Measurements from ENCODE around the gene MED31.
"Not testable (repeated sequence)": the region's sequence is repeated elsewhere in the genome, so short reads cannot be mapped to it uniquely, and the experiment has no call there.

MED31 gene

DNA sequence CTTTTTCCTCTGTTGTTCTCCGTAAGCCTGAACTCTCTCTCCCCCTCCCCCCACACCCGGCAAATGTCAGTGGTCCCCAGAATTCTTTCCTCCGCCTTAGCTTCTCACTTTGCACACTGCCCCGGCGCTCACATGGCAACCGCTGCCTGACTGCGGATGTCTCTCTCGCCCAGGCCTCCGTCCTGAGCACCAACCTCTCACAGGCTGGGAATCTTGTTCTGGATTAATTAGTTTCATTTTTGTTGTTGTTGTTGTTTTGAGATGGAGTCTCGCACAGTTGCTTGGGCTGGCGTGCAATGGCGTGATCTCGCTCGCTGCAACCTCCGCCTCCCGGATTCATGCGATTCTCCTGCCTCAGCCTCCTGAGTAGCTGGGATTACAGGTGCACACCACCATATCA, 16.8 kb upstream of the MED31 start:
- H3K9me3 ChIP-seq (ENCODE audit: control insufficient read depth in 1 of 2, low read length in 2 of 2): no peaks in the 10 kb centered on the region
- no peaks in the 10 kb centered on the region for H3K4me1 ChIP-seq (ENCODE audit: control insufficient read depth in 1 of 2, insufficient read depth in 2 of 2, low read length in 2 of 2)
- H3K27ac ChIP-seq (ENCODE audit: low read depth, low read length): no peak overlapping the region
- H3K36me3 ChIP-seq (ENCODE audit: control insufficient read depth in 1 of 2, insufficient read depth in 2 of 2, low read length in 2 of 2): no peaks in the 10 kb centered on the region
- H3K4me3 ChIP-seq (ENCODE audit: low read depth in 1 of 2, low read length in 2 of 2): no peak overlapping the region
- peaks cover 0 to 5% of the 10 kb centered on the region in 2 donors for H3K27me3 ChIP-seq (ENCODE audit: control insufficient read depth in 1 of 2, insufficient read depth in 2 of 2, low read length in 2 of 2)
- H3K9ac ChIP-seq (ENCODE audit: low read depth in 1 of 2, low read length in 2 of 2): no peak overlapping the region

DNA sequence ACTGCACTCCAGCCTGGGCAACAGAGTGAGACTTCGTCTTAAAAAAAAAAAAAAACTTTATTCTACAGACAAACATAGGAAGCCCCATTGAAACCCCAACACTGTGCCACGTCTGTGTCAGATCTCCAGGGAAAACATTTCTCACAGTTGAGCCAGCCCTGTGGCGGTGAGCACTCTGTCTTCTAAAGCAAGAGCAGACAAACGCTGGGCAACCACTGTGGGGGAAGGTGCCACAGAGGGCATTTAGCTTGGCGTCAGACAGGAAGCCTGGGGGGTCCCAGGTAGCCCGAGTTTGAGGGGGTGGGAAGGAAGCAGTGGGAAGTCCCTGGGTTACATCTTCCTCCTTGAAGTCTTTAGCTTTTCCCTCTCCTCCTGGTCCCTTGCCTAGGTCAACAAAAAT, 16.1 kb upstream of the MED31 start:
- Histone ChIP-seq H3K27me3 (ENCODE audit: control insufficient read depth in 1 of 2, insufficient read depth in 2 of 2, low read length in 2 of 2) (peaks cover 0 to 5% of the 10 kb centered on the region in 2 donors), H3K9me3 (ENCODE audit: control insufficient read depth in 1 of 2, low read length in 2 of 2) (no peaks in the 10 kb centered on the region), H3K9ac (ENCODE audit: low read depth in 1 of 2, low read length in 2 of 2) (no peak overlapping the region), H3K36me3 (ENCODE audit: control insufficient read depth in 1 of 2, insufficient read depth in 2 of 2, low read length in 2 of 2) (no peaks in the 10 kb centered on the region), H3K4me3 (ENCODE audit: low read depth in 1 of 2, low read length in 2 of 2) (no peak overlapping the region), H3K4me1 (ENCODE audit: control insufficient read depth in 1 of 2, insufficient read depth in 2 of 2, low read length in 2 of 2) (no peaks in the 10 kb centered on the region), H3K27ac (ENCODE audit: low read depth, low read length) (no peak overlapping the region)

DNA sequence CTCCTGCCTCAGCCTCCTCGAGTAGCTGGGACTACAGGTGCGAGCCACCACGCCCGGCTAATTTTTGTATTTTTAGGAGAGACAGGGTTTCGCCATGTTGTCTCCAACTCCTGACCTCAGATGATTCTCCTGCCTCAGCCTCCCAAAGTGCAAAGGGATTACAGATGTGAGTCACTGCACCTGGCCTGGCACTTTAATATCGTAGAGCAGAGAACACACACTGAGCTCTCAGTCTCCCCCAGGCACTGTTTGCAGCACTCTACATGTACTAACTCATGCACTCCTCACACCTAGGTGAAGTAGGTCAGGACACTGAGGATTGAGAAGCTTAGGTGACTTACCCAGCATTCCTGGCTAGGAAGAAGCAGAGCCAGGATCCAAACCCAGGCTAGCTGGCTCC, 15.2 kb upstream of the MED31 start:
- H3K9ac ChIP-seq (ENCODE audit: low read depth in 1 of 2, low read length in 2 of 2): no peak overlapping the region
- H3K9me3 ChIP-seq (ENCODE audit: control insufficient read depth in 1 of 2, low read length in 2 of 2): no peaks in the 10 kb centered on the region
- no peaks in the 10 kb centered on the region for H3K36me3 ChIP-seq (ENCODE audit: control insufficient read depth in 1 of 2, insufficient read depth in 2 of 2, low read length in 2 of 2)
- no peak overlapping the region for H3K4me3 ChIP-seq (ENCODE audit: low read depth in 1 of 2, low read length in 2 of 2)
- H3K27ac ChIP-seq (ENCODE audit: low read depth, low read length): no peak overlapping the region
- no peaks in the 10 kb centered on the region for H3K4me1 ChIP-seq (ENCODE audit: control insufficient read depth in 1 of 2, insufficient read depth in 2 of 2, low read length in 2 of 2)
- peaks cover 0 to 5% of the 10 kb centered on the region in 2 donors for H3K27me3 ChIP-seq (ENCODE audit: control insufficient read depth in 1 of 2, insufficient read depth in 2 of 2, low read length in 2 of 2)

DNA sequence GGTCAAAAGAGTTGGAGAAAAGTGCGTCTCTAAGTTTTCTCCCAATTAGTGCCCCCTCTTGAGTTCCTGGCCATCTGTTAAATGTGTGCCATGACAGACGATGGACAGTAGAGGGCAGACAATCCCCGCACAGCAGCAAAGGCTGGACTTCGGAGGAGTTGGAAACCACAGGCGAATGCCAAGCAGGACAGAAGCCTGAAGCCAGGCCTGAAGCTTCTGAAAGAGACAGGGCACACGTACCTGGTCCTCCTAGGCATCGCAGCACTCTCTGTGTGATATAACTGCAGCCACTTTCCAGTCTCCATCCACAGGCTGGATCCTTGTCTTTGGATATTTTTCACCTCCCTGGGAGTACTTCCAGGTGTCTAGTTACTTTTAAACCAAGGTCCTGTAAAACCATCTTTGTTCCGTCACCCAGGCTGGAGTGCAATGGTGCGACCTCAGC, 14.7 kb upstream of the MED31 start:
- Histone ChIP-seq H3K4me3 (ENCODE audit: low read depth in 1 of 2, low read length in 2 of 2) (no peak overlapping the region), H3K36me3 (ENCODE audit: control insufficient read depth in 1 of 2, insufficient read depth in 2 of 2, low read length in 2 of 2) (no peaks in the 10 kb centered on the region), H3K9ac (ENCODE audit: low read depth in 1 of 2, low read length in 2 of 2) (no peak overlapping the region), H3K27ac (ENCODE audit: low read depth, low read length) (no peak overlapping the region), H3K9me3 (ENCODE audit: control insufficient read depth in 1 of 2, low read length in 2 of 2) (no peaks in the 10 kb centered on the region), H3K27me3 (ENCODE audit: control insufficient read depth in 1 of 2, insufficient read depth in 2 of 2, low read length in 2 of 2) (peaks cover 0 to 5% of the 10 kb centered on the region in 2 donors), H3K4me1 (ENCODE audit: control insufficient read depth in 1 of 2, insufficient read depth in 2 of 2, low read length in 2 of 2) (no peaks in the 10 kb centered on the region)

DNA sequence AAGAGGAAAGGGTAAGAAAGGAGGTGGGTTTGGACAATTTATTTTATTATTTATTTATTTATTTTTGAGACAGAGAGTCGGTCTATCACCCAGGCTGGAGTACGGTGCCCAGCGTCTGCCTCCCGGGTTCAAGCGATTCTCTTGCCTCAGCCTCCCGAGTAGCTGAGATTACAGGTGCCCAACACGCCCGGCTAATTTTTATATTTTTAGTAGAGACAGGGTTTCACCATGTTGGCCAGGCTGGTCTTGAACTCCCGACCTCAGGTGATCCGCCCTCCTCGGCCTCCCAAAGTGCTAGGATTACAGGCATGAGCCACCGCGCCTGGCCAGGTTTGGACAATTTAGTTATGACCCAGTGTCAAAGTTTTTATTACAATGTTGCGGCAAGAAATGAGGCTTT, 11.8 kb upstream of the MED31 start:
- H3K9ac ChIP-seq (ENCODE audit: low read depth in 1 of 2, low read length in 2 of 2); H3K4me3 ChIP-seq (ENCODE audit: low read depth in 1 of 2, low read length in 2 of 2); H3K4me1 ChIP-seq (ENCODE audit: control insufficient read depth in 1 of 2, insufficient read depth in 2 of 2, low read length in 2 of 2); H3K9me3 ChIP-seq (ENCODE audit: control insufficient read depth in 1 of 2, low read length in 2 of 2); H3K27me3 ChIP-seq (ENCODE audit: control insufficient read depth in 1 of 2, insufficient read depth in 2 of 2, low read length in 2 of 2); H3K36me3 ChIP-seq (ENCODE audit: control insufficient read depth in 1 of 2, insufficient read depth in 2 of 2, low read length in 2 of 2); H3K27ac ChIP-seq (ENCODE audit: low read depth, low read length): not testable (repeated sequence)

DNA sequence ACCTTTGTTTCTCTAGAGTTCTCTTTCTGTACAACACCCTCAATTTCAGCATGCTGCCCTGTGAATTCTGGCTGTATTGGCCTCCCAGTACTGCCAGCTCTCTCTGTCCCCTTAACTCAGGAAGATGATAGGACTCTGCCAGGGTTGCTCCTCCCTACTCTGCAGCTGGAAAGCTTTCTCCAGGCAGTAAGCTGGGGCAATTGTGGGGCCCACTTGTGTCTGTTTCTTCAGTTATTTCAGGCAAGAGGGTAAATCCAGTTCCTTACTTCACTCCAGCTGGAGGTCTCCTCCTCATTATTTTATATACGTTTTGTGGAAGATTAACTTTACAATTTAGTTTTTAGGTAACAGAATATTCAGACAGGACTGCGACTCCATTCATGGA, 10.1 kb upstream of the MED31 start:
- Histone ChIP-seq H3K9ac (ENCODE audit: low read depth in 1 of 2, low read length in 2 of 2) (no peak overlapping the region), H3K27ac (ENCODE audit: low read depth, low read length) (no peak overlapping the region), H3K36me3 (ENCODE audit: control insufficient read depth in 1 of 2, insufficient read depth in 2 of 2, low read length in 2 of 2) (no peaks in the 10 kb centered on the region), H3K4me1 (ENCODE audit: control insufficient read depth in 1 of 2, insufficient read depth in 2 of 2, low read length in 2 of 2) (peaks cover 0 to 6% of the 10 kb centered on the region in 2 donors), H3K4me3 (ENCODE audit: low read depth in 1 of 2, low read length in 2 of 2) (no peak overlapping the region), H3K27me3 (ENCODE audit: control insufficient read depth in 1 of 2, insufficient read depth in 2 of 2, low read length in 2 of 2) (peaks cover 0 to 5% of the 10 kb centered on the region in 2 donors), H3K9me3 (ENCODE audit: control insufficient read depth in 1 of 2, low read length in 2 of 2) (no peaks in the 10 kb centered on the region)

DNA sequence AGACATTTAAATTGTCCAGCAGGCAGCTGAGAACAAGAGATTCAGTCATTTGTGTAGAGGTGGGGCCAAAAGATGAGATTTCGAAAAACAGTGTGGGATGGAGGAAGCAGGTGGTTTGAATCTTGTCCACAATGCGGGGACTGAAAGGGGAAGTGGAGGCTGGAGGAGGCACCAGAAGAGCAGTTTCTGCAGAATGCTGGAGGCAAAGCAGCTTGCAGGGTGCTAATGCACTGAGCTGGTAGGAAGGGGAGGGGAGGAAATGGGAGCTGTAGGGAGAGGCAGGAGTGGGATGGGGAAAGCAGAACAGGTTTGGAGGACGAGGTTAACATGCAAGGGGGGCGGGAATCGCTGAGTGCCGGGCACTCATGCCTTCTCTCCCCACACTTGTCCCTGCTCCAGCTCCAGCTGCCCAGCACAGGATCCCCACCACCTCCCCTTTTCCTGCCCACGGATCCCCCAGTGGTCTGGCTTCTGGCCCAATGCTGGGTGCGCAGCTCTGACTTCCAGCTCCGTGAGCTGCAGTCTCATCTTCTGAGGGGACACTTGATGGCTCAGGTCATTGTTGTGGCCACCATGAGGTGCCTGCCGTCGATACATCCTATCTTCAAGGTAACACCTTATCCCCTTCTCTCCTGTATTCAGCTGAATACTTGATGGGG, 9.5 kb upstream of the MED31 start:
- Histone ChIP-seq H3K9me3 (ENCODE audit: control insufficient read depth in 1 of 2, low read length in 2 of 2) (no peaks in the 10 kb centered on the region), H3K27me3 (ENCODE audit: control insufficient read depth in 1 of 2, insufficient read depth in 2 of 2, low read length in 2 of 2) (peaks cover 0 to 5% of the 10 kb centered on the region in 2 donors), H3K4me3 (ENCODE audit: low read depth in 1 of 2, low read length in 2 of 2) (no peak overlapping the region), H3K36me3 (ENCODE audit: control insufficient read depth in 1 of 2, insufficient read depth in 2 of 2, low read length in 2 of 2) (no peaks in the 10 kb centered on the region), H3K27ac (ENCODE audit: low read depth, low read length) (no peak overlapping the region), H3K4me1 (ENCODE audit: control insufficient read depth in 1 of 2, insufficient read depth in 2 of 2, low read length in 2 of 2) (peaks cover 0 to 6% of the 10 kb centered on the region in 2 donors), H3K9ac (ENCODE audit: low read depth in 1 of 2, low read length in 2 of 2) (no peak overlapping the region)

DNA sequence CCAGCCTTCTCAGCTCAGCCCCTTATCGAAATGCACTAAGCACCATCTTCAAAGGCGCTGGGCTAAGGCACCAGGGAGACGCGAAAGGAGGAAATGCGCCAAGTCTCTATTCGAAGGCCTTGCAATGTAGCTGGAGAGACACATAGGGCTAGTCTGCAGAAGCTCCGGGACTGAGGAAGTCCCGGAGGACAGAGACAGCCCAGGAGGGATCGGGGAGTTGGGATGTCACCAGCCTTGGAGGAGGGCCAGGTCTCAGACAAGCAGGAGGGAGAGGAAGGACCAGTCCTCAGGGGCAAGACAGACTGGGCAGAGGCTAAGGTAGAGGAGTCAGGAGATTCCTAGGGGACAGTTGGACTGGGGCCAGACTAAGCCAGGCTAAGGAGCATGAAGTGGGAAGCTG, 8.7 kb upstream of the MED31 start:
- Histone ChIP-seq H3K36me3 (ENCODE audit: control insufficient read depth in 1 of 2, insufficient read depth in 2 of 2, low read length in 2 of 2) (no peaks in the 10 kb centered on the region), H3K4me3 (ENCODE audit: low read depth in 1 of 2, low read length in 2 of 2) (no peak overlapping the region), H3K9me3 (ENCODE audit: control insufficient read depth in 1 of 2, low read length in 2 of 2) (no peaks in the 10 kb centered on the region), H3K27ac (ENCODE audit: low read depth, low read length) (no peak overlapping the region), H3K9ac (ENCODE audit: low read depth in 1 of 2, low read length in 2 of 2) (no peak overlapping the region), H3K4me1 (ENCODE audit: control insufficient read depth in 1 of 2, insufficient read depth in 2 of 2, low read length in 2 of 2) (peaks cover 3 to 9% of the 10 kb centered on the region in 2 donors), H3K27me3 (ENCODE audit: control insufficient read depth in 1 of 2, insufficient read depth in 2 of 2, low read length in 2 of 2) (peaks cover 5 to 8% of the 10 kb centered on the region in 2 donors)

DNA sequence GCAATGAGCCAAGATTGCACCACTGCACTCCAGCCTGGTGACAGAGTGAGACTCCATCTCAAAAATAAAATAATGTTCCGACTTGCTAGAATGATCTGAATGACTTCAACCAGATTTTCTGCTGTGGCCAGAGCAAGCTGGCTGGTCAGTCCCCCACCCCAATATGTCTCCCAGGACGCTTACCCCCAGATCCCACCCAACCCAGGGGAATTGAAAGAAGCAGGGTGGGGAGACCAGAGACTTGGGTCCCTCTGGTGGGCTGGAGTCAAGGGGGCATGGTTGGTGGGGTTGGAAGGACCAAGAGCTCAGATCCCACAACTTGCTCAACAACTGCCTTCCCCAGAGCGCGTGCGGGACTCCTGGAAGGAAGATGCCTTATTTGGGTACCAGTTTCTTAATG, 7.0 kb upstream of the MED31 start:
- H3K9me3 ChIP-seq (ENCODE audit: control insufficient read depth in 1 of 2, low read length in 2 of 2); H3K36me3 ChIP-seq (ENCODE audit: control insufficient read depth in 1 of 2, insufficient read depth in 2 of 2, low read length in 2 of 2); H3K27ac ChIP-seq (ENCODE audit: low read depth, low read length); H3K9ac ChIP-seq (ENCODE audit: low read depth in 1 of 2, low read length in 2 of 2); H3K4me3 ChIP-seq (ENCODE audit: low read depth in 1 of 2, low read length in 2 of 2): not testable (repeated sequence)
- peaks cover 17 to 20% of the 10 kb centered on the region in 2 donors for H3K4me1 ChIP-seq (ENCODE audit: control insufficient read depth in 1 of 2, insufficient read depth in 2 of 2, low read length in 2 of 2)
- H3K27me3 ChIP-seq (ENCODE audit: control insufficient read depth in 1 of 2, insufficient read depth in 2 of 2, low read length in 2 of 2): peaks cover 11 to 14% of the 10 kb centered on the region in 2 donors

DNA sequence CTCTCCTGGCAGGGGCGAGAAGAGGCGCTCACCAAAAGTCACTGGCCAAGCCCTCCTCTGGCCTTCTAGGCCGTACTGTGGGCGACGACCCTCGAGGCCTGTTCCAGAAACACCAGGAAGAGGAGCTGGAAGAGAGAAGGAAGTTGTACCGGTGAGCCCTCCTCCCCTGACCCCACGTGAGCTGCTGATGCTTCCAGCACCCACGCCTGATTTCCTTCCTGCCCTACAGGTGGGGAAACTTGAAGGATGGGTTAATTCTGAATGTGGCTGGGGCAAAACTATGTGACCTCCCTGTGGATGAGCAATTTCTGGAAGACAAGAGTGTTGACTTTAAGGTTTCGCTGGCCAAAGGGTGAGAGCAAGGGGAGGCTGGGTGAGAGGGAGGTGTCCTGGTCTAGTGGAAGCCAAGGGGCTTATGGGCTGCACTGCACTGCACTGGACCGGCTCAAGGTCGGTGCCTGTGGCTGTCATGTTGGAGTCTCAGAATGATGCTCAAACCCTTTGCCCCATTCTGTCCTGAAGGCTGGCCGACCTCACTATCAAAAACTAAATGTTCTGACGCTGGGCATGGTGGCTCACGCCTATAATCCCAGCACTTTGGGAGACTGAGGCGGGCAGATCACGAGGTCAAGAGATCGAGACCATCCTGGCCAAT, 6.4 kb upstream of the MED31 start:
- Histone ChIP-seq H3K4me3 (ENCODE audit: low read depth in 1 of 2, low read length in 2 of 2) (peak overlapping the region in 1 of 2 donors; percentile 58), H3K4me1 (ENCODE audit: control insufficient read depth in 1 of 2, insufficient read depth in 2 of 2, low read length in 2 of 2) (peaks cover 23% of the 10 kb centered on the region in 2 donors), H3K9me3 (ENCODE audit: control insufficient read depth in 1 of 2, low read length in 2 of 2) (no peaks in the 10 kb centered on the region), H3K36me3 (ENCODE audit: control insufficient read depth in 1 of 2, insufficient read depth in 2 of 2, low read length in 2 of 2) (no peaks in the 10 kb centered on the region), H3K27me3 (ENCODE audit: control insufficient read depth in 1 of 2, insufficient read depth in 2 of 2, low read length in 2 of 2) (peaks cover 11 to 14% of the 10 kb centered on the region in 2 donors), H3K9ac (ENCODE audit: low read depth in 1 of 2, low read length in 2 of 2) (no peak overlapping the region), H3K27ac (ENCODE audit: low read depth, low read length) (no peak overlapping the region)
